Hepatocyte (in vitro differentiated cells): ENCODE measurements around the gene PANK3. TPM values are rescaled to one million over a fixed set of nuclear protein-coding genes. Genes with fewer than 3 reads are reported as not detected.
A peak's percentile ranks its signal among the peaks of the same experiment; 100 is the strongest.

Experiments used
- DNase-seq: peaks from one replicate; pipeline ENCODE4 v3.0.0-alpha.2; 2016; ENCODE audit warnings: low spot score
- H2AFZ ChIP-seq: fragments of 200-600 bp; sonication (generic); 2 replicates; pipeline ENCODE4 v1.6.0; 2016; ENCODE audit warnings: antibody characterized with exemption, mild to moderate bottlenecking
- H3K27ac ChIP-seq: fragments of 200-600 bp; sonication (generic); 2 replicates; pipeline ENCODE4 v1.5.1; 2016; ENCODE audit warnings: mild to moderate bottlenecking
- H3K27me3 ChIP-seq: fragments of 200-600 bp; sonication (generic); 2 replicates; pipeline ENCODE4 v1.6.1; 2016
- H3K36me3 ChIP-seq: fragments of 200-600 bp; sonication (generic); replicated peaks from 2 replicates; pipeline ENCODE4 v1.5.1; 2016; ENCODE audit warnings: low read depth; ENCODE audit not compliant: insufficient read depth
- H3K4me1 ChIP-seq: fragments of 200-600 bp; sonication (generic); 2 replicates; pipeline ENCODE4 v1.5.1; 2016; ENCODE audit warnings: mild to moderate bottlenecking, moderate library complexity; ENCODE audit not compliant: insufficient read depth
- H3K4me2 ChIP-seq: fragments of 200-600 bp; sonication (generic); 2 replicates; pipeline ENCODE4 v1.6.0; 2016
- H3K4me3 ChIP-seq: fragments of 200-600 bp; sonication (generic); 2 replicates; pipeline ENCODE4 v1.5.1; 2016; ENCODE audit warnings: mild to moderate bottlenecking
- H3K79me2 ChIP-seq: fragments of 200-600 bp; sonication (generic); 2 replicates; pipeline ENCODE4 v1.6.0; 2017; ENCODE audit warnings: mild to moderate bottlenecking
- H3K9me2 ChIP-seq: fragments of 200-600 bp; sonication (generic); replicated peaks from 2 replicates; pipeline ENCODE4 v1.6.0; 2017; ENCODE audit warnings: mild to moderate bottlenecking; ENCODE audit not compliant: insufficient read depth
- H3K9me3 ChIP-seq: fragments of 200-600 bp; sonication (generic); 2 replicates; pipeline ENCODE4 v1.5.1; 2016; ENCODE audit warnings: low read depth, mild to moderate bottlenecking
- H4K20me1 ChIP-seq: fragments of 200-600 bp; sonication (generic); 2 replicates; pipeline ENCODE4 v1.6.0; 2016; ENCODE audit warnings: mild to moderate bottlenecking; ENCODE audit not compliant: insufficient read depth, poor library complexity, severe bottlenecking
- CTCF ChIP-seq: fragments of 200-600 bp; sonication (generic); IDR thresholded peaks from 2 replicates; pipeline ENCODE4 v1.5.1; 2016; ENCODE audit warnings: antibody characterized with exemption, mild to moderate bottlenecking; ENCODE audit not compliant: poor library complexity
- EZH2 ChIP-seq: fragments of 200-600 bp; sonication (generic); IDR thresholded peaks from 2 replicates; pipeline ENCODE4 v1.6.1; 2016; ENCODE audit warnings: antibody characterized with exemption, mild to moderate bottlenecking, borderline replicate concordance
- EZH2phosphoT487 ChIP-seq: fragments of 200-600 bp; sonication (generic); IDR thresholded peaks from one replicate; pipeline ENCODE4 v1.6.1; 2018; ENCODE audit warnings: antibody characterized with exemption, mild to moderate bottlenecking, low read depth, moderate library complexity; ENCODE audit not compliant: unreplicated experiment, severe bottlenecking
- WGBS: methylation state at CpG from one replicate; pipeline ENCODE4 v1.1.6; 2016; ENCODE audit warnings: low lambda C conversion rate; ENCODE audit errors: missing lambda C conversion rate; 5-methylcytosine and 5-hydroxymethylcytosine counted together
- polyA plus RNA-seq: library from polyadenylated mRNA; unstranded; fragments of >200 nt; fragmentation: Nextera tagmentation; extraction: Ambion mirVana; gene quantifications from 2 replicates; pipeline ENCODE4 v1.2.1, GENCODE V29; 2016
- total RNA-seq: library from RNA; depleted of rRNA; stranded (reverse); fragments of >200 nt; gene quantifications from 2 replicates; pipeline ENCODE4 v1.2.3, GENCODE V29; 2014

PANK3 gene
- total and polyA plus RNA-seq, 2 experiments from 2014 or later: 25.8 to 104 TPM

GRCh38 chr5:168592014-168592368 lies 12.8 kb upstream of the PANK3 start:
- 56% methylated on average over 1 of the region's 1 CpG for WGBS
- TF ChIP-seq EZH2: no peak
- no peak for TF ChIP-seq CTCF
- TF ChIP-seq EZH2phosphoT487: no peak
- H3K4me3 ChIP-seq: no peak overlapping the region

GRCh38 chr5:168591302-168592013 lies 12.3 kb upstream of the PANK3 start:
- peaks cover 20% of the 10 kb centered on the region for H3K4me1 ChIP-seq
- H3K4me3 ChIP-seq: no peak overlapping the region
- no peaks in the 10 kb centered on the region for H4K20me1 ChIP-seq
- no peaks in the 10 kb centered on the region for H3K36me3 ChIP-seq
- 30% methylated on average over 2 of the region's 2 CpGs for WGBS
- no peaks in the 10 kb centered on the region for H3K79me2 ChIP-seq
- peak overlapping the region; percentile 17 for H3K4me2 ChIP-seq
- no peaks in the 10 kb centered on the region for H3K9me2 ChIP-seq
- no peaks in the 10 kb centered on the region for H3K27me3 ChIP-seq
- H2AFZ ChIP-seq: no peak overlapping the region
- TF ChIP-seq EZH2 (no peak), EZH2phosphoT487 (no peak), CTCF (no peak)
- peak overlapping the region; percentile 63 for H3K27ac ChIP-seq
- no peaks in the 10 kb centered on the region for H3K9me3 ChIP-seq
- DNase-seq: no peak

More at GRCh38 chr5:168592014-168592368, 12.8 kb upstream of the PANK3 start:
- Histone ChIP-seq H3K4me2 (peak overlapping the region; percentile 17), H3K27me3 (no peaks in the 10 kb centered on the region), H4K20me1 (no peaks in the 10 kb centered on the region), H3K9me2 (no peaks in the 10 kb centered on the region), H3K9me3 (no peaks in the 10 kb centered on the region), H3K4me1 (peaks cover 20% of the 10 kb centered on the region), H3K36me3 (no peaks in the 10 kb centered on the region), H3K27ac (peak overlapping the region; percentile 63), H3K79me2 (no peaks in the 10 kb centered on the region), H2AFZ (no peak overlapping the region)
- peak; percentile 62 for DNase-seq

- no peaks in the 10 kb centered on the region for H3K9me2 ChIP-seq
- no peak overlapping the region for H3K4me3 ChIP-seq
- no peaks in the 10 kb centered on the region for H3K79me2 ChIP-seq
Measured at GRCh38 chr5:168590666-168591065, 11.5 kb upstream of the PANK3 start.

More at GRCh38 chr5:168590666-168591065, 11.5 kb upstream of the PANK3 start:
- H2AFZ ChIP-seq: no peak overlapping the region
- H3K4me2 ChIP-seq: peak overlapping the region; percentile 17
- H3K36me3 ChIP-seq: no peaks in the 10 kb centered on the region
- H3K27me3 ChIP-seq: no peaks in the 10 kb centered on the region
- 75% methylated on average over 3 of the region's 3 CpGs for WGBS
- H3K4me1 ChIP-seq: peaks cover 20% of the 10 kb centered on the region
- peak overlapping the region; percentile 63 for H3K27ac ChIP-seq
- no peaks in the 10 kb centered on the region for H4K20me1 ChIP-seq
- no peak for TF ChIP-seq CTCF
- no peak for TF ChIP-seq EZH2
- TF ChIP-seq EZH2phosphoT487: no peak
- DNase-seq: no peak
- H3K9me3 ChIP-seq: no peaks in the 10 kb centered on the region
